Esophagus muscularis mucosa (tissue), 4 donors: Measurements from ENCODE around the gene SAE1.

Source experiments
- CTCF ChIP-seq, 3 experiments: fragments of 200-600 bp in 2 of 3; fragments of 450-650 bp in 1 of 3; sonication (generic) in 2 of 3; IDR thresholded peaks; one replicate each; pipeline ENCODE4 v1.5.1; 2017 to 2019; ENCODE audit warnings: antibody characterized with exemption in 3 of 3, mild to moderate bottlenecking in 2 of 3, moderate library complexity in 1 of 3
- EP300 ChIP-seq: sonication (generic); formaldehyde crosslinking; IDR thresholded peaks from one replicate; pipeline ENCODE4 v1.6.1; 2017; ENCODE audit warnings: antibody characterized with exemption
- POLR2A ChIP-seq: fragments of 450-650 bp; IDR thresholded peaks from one replicate; pipeline ENCODE4 v1.6.1; 2017; ENCODE audit warnings: antibody characterized with exemption, moderate library complexity, mild to moderate bottlenecking, low read depth

GRCh38 chr19:47097396-47098201 is 33.0 kb upstream of the SAE1 start:
- TF ChIP-seq CTCF (IDR thresholded peaks at IDR 0.05), result no peak
- no peak for TF ChIP-seq EP300
- no peak for TF ChIP-seq POLR2A
